Neural cell (in vitro differentiated cells): ENCODE measurements around the gene ADAP2.
"Not testable (repeated sequence)": the region's sequence is repeated elsewhere in the genome, so short reads cannot be mapped to it uniquely, and the experiment has no call there.

Experiments
- EP300 ChIP-seq: fragments of 450-650 bp; conservative IDR thresholded peaks from 2 replicates; pipeline ENCODE4 v1.6.1; 2014; ENCODE audit warnings: antibody characterized with exemption, mild to moderate bottlenecking, moderate library complexity; ENCODE audit not compliant: poor library complexity, severe bottlenecking
- RAD21 ChIP-seq: fragments of 450-650 bp; conservative IDR thresholded peaks from 2 replicates; pipeline ENCODE4 v1.6.1; 2014; ENCODE audit warnings: antibody characterized with exemption, mild to moderate bottlenecking, moderate library complexity

- TF ChIP-seq EP300, RAD21: not testable (repeated sequence)
Measured at GRCh38 chr17:30964312-30964711, 42.6 kb downstream of the ADAP2 start.
